Bronchial epithelial cell (primary cell): Measurements from ENCODE around the gene SCAP. TPM values are rescaled to one million over a fixed set of nuclear protein-coding genes. Genes with fewer than 3 reads are reported as not detected.

Experiments used
- DNase-seq: peaks from one replicate; pipeline ENCODE4 v3.0.0-alpha.2; 2010; ENCODE audit warnings: low read depth
- FAIRE-seq: peaks from 2 replicates; lab custom pipeline; 2011; peaks lifted over from hg19 to GRCh38; lab: Jason Lieb, UNC
- H3K27me3 ChIP-seq: 2 replicates; pipeline ENCODE4 v1.5.1; 2011; ENCODE audit warnings: low read length; ENCODE audit not compliant: control insufficient read depth, insufficient read depth
- H3K36me3 ChIP-seq: 2 replicates; pipeline ENCODE4 v1.5.1; 2011; ENCODE audit warnings: low read length; ENCODE audit not compliant: control insufficient read depth, insufficient read depth
- H3K4me3 ChIP-seq: 2 replicates; pipeline ENCODE4 v1.5.1; 2011; ENCODE audit warnings: mild to moderate bottlenecking, low read depth, low read length, control low read depth
- CTCF ChIP-seq: IDR thresholded peaks from 2 replicates; pipeline ENCODE4 v1.5.1; 2011; ENCODE audit warnings: mild to moderate bottlenecking, moderate library complexity, low read length, control low read depth, inconsistent platforms; ENCODE audit not compliant: insufficient read depth, severe bottlenecking
- total RNA-seq: library from RNA; depleted of rRNA; stranded (reverse); fragments of >200 nt; gene quantifications from 2 replicates; pipeline ENCODE4 v1.2.1, GENCODE V29; 2014

The SCAP gene
- total RNA-seq, 1 donor from 2014 or later = 55.0 TPM

DNA sequence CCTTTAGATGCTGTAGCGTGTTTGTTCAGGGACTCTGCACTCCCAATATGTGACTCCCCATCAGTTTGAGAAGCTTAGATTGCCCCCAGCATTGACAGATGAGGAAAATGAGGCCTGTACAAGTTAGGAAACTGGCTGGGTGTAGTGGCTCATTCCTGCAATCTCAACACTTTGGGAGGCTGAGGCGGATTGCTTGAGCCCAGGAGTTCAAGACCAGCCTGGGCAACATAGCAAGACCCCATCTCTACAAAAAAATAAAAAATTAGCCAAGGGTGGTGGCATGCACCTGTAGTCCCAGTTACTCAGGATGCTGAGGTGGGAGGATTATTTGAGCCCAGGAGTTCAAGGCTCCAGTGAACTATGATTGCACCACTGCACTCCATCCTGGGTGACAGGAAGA lies 108.9 kb downstream of the SCAP start:
- Histone ChIP-seq H3K4me3 (no peak overlapping the region), H3K36me3 (no peaks in the 10 kb centered on the region), H3K27me3 (no peaks in the 10 kb centered on the region)
- no peak for DNase-seq
- TF ChIP-seq CTCF = no peak
- FAIRE-seq = no peak

DNA sequence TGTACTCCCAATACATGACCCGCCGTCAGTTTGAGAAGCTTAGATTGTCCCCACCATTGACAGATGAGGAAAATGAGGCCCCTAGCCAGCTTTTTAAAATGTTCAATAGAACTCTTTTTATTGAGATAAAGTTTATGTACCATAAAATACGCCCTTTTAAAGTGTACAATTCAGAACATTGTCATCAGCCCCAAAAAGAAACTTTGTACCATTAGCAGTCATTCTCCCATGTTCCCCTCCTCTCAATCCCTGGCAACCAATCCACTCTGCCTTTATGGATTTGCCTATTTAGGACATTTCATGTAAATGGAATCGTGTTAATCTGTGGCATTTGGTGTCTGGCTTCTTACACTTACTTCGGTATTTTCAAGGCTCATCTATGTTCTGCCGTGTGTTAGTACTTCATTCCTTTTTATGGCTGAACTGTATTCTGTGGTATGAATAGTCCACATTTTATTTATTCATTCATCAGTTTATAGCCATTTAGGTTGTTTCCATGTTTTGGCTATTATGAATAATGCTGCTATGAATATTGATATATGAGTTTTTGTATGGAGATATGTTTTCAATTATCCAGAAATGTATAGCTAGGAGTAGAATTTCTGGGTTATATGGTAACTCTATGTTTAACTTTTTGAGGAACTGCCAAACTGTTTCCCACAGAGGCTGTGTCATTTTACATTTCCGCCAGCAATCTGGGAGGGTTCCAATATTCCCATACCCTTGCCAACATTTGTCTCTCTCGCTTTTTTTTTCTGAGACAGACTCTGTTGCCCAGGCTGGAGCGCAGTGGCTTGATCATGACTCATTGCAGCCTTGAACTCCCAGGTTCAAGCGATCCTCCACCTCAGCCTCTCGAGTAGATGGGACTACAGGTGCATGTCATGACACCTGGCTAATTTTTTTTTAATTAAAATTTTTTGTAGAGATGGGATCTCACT lies 110.3 kb downstream of the SCAP start:
- Histone ChIP-seq H3K27me3 (no peaks in the 10 kb centered on the region), H3K4me3 (no peak overlapping the region), H3K36me3 (no peaks in the 10 kb centered on the region)
- FAIRE-seq (no peak), DNase-seq (peak; percentile 57)
- TF ChIP-seq CTCF = no peak

Other genes with a start within 250 kb of the SCAP start
- 1.2 and 2.1 TPM in 2 replicates for gene KIF9, start 193.1 kb downstream of the SCAP start, total RNA-seq
- gene KLHL18, start 193.0 kb downstream of the SCAP start, total RNA-seq = 25.5 and 27.0 TPM in 2 replicates
- 12.6 and 12.7 TPM in 2 replicates for gene PTPN23, start 94.9 kb downstream of the SCAP start, total RNA-seq
- gene ELP6, start 37.8 kb upstream of the SCAP start, total RNA-seq = 23.0 and 27.4 TPM in 2 replicates
- gene CSPG5, start 102.9 kb upstream of the SCAP start, total RNA-seq = 0.26 and 0.90 TPM in 2 replicates